CD4-positive, alpha-beta T cell treated with Interferon alpha-2 for 1 hour (primary cell): ENCODE measurements around the gene KLK12.

Experiments
- DNase-seq, 2 donors: peaks; one replicate each; pipeline ENCODE4 v3.0.0-alpha.2; 2020 to 2022

KLK12 gene

DNA sequence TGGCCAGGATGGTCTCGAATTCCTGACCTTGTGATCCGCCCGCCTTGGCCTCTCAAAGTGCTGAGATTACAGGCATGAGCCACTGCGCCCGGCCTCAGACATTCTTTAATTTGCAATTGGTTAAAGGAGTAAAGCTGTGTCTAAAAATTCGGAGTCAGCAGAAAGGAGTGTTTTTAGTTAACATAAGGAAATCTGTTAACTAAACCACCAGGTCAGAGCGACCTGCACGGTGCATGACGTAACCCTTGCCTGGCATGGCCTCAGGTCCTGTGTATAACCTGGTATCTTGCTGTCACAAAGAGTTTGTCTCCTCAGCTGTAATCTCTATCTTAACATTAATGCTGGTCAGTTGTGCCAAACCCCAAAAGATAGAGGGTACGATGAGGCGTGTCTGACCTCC is 9.5 kb upstream of the KLK12 start:
- DNase-seq: no peak

- no peak for DNase-seq
Measured at GRCh38 chr19:51043497-51043896, 8.7 kb upstream of the KLK12 start.

DNA sequence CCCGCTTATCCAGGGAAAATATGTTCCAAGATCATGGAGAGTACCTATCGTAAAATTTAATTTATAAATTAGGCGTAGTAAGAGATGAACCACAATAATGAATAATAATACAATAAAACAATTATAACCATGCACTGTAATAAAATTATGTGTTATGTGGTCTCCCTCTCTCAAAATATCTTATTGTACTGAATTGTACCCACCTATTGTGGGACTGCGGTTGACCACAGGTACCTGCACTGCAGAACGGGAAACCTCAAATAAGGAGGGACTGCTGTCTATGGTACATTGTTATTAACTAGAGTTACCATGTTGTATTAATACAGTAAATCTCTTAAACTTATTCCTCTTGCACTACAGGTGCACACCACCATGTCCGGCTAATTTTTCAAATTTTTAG is 5.3 kb upstream of the KLK12 start:
- DNase-seq: no peak

DNA sequence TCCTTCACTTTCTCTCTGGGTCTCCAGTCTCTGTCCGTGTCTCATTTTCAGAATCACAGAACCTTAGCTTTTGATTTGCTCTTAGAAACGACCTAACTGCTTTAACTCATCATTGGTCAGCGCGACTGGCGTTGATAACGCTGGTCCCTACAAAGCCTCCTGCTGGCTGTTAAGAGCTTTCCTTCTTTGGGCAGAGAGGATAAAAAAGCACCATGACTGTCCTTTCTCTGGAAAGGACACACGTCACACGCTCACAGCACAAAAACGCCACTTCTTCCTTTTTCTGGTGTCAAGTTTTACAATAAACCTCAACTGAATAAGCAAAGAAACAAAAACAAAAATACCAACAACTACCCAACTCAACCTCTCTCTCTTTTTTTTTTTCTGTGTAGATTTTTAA is 1.7 kb upstream of the KLK12 start:
- DNase-seq: no peak

DNA sequence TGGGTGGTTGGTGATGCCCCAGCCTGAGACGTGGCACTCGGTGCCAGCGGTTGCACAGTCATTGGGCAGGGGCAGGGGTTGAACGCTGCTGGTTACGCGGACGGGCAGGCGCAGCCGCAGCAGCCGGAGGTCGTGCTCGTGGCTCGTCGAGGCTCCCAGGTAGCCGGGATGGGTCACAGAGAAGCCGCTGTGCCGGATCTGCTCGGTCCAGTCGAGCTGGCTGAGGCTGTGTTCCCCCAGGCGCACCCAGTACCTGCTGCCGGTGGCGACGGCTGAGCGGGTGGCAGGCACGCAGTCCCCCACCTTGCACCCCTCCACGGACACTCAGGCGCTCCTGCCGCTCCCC is 2.9 kb downstream of the KLK12 start:
- DNase-seq: no peak

DNA sequence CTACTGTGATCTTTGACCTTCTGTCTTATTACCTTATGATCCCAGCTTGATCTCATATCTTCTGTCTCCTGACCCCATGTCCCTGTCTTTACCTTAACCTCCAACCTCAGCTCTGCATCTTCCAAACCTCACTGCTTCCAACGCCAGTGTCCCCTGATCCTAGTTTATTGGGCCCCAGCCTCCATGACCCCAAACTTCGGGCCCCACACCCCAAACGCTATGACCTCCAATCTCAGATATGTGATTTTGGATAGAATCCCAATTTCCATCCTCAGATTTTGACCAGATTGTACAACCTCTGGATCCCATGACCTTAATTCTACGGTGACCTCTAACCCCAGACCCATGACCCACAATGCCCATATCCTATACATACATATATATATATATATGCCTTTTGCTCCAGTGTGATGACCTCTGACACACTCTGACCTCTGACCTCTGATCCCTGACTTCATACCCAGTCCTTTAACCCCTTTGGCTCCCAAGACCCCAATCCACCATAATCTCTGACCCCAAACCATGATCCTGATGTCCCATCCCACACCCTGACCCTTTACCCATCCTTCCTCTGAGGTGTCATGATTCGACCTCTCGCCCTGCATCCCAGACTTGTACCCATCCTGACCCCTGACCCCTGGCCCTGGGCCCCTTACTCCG is 3.5 kb downstream of the KLK12 start:
- DNase-seq: no peak

GRCh38 chr19:51030631-51031030 is 4.2 kb downstream of the KLK12 start:
- no peak for DNase-seq

DNA sequence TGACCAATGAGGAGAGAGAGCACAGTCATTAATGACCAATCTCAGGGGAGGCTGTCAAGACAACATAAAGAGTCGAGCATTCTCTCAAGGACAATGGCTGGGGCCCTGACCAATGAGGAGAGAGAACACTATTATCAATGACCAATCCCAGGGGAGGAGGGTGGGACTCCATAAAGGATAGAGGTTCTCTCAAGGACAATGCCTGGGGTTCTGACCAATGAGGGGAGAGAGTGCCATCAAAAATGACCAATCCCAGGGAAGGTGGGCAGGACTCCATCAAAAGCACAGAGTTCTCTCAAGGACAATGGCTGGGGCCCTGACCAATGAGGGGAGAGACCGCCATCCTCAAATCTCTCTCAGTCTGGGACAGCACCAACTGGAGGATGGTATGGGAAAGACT is 5.1 kb downstream of the KLK12 start:
- DNase-seq: no peak

DNA sequence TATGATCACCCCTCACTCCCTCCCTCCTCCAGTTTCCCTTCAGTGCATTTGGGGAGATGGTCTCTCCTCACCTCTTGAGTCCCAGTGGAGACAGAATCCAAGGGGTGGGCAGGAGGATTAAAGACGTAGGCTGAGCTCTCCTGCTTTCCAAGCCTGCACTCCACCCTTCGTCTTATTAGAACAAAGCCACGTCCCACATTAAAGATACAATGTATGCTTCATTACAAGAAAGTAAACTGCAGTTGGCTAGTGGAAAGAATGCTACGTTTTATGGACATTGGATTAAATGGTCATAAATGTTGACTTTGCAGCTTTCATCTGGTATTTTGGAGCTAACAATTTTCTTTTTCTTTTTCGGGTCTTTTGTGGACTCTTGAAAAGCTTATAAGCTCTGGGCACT is 6.9 kb downstream of the KLK12 start:
- no peak for DNase-seq

- DNase-seq: no peak
Measured at GRCh38 chr19:51027126-51027806, 7.5 kb downstream of the KLK12 start.

GRCh38 chr19:51026554-51026831 is 8.3 kb downstream of the KLK12 start, which contains the start of gene KLK11:
Gene KLK11 (minus strand): TSS chr19:51026616. CDS start chr19:51025631, 985 bp downstream.
- DNase-seq: no peak

- no peak for DNase-seq
Measured at GRCh38 chr19:51025809-51026553, 8.8 kb downstream of the KLK12 start.

DNA sequence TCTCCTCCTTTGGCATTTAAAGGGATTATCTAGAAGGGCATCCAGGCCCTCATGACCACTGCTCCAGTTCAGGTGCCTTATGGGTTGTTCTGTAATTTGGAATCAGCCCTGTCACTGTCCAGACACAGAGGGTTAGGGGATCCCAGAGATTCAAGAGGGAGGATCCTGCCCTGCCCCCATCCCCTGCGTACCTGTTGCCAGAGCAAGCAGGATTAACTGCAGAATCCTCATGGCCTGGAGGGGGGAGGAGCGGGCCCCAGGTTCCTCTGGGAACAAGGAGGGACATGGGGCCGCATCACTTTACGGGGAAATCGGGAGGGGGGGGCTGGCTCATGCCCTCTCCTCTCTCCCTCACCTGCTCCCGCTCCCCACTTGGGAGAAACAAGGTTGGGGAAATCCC is 9.4 kb downstream of the KLK12 start:
- no peak for DNase-seq

DNA sequence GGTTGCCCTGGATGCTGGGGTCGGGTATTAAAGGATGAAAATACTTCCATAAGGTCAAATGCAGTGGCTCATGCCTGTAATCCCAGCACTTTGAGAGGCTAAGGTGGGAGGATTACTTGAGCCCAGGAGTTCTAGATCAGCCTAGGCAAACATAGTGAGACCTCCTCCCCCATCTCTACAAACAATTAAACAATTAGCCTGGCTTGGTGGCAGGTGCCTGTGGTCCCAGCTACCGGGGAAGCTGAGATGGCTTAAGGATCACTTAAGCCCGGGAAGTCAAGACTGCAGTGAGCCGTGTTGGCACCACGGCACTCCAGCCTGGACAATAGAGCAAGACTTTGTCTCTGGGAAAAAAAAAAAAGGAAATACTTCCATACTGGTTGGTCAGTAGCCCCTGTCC is 9.9 kb downstream of the KLK12 start:
- DNase-seq: no peak

- no peak for DNase-seq
Measured at GRCh38 chr19:51023946-51024345, 10.9 kb downstream of the KLK12 start.

DNA sequence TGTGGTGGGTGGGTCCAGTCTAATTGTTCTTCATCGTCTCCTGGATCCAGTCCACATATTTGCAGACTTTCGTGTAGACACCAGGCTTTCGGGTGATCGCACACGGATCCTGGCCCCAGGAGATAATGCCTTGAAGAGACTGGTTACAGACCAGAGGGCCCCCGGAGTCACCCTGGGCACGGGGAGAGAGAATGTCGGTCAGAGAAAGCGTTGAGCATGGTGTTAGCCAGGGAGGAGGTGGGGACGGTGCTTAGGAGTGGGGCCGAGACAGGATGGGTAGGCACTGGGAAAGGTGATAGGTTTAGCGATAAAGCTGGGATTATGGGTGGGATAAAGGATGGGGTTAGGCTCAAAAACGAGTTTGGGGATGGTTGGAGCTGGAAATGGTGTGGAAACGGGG is 12.3 kb downstream of the KLK12 start:
- DNase-seq: no peak

GRCh38 chr19:51020988-51021651 is 13.7 kb downstream of the KLK12 start:
- DNase-seq: peak in 1 of 2 donors; percentile 40

- no peak for DNase-seq
Measured at GRCh38 chr19:51019544-51019925, 15.3 kb downstream of the KLK12 start, which contains the start of gene KLK10. Gene KLK10 (minus strand): TSS chr19:51019709. CDS start chr19:51019130, 579 bp downstream.

DNA sequence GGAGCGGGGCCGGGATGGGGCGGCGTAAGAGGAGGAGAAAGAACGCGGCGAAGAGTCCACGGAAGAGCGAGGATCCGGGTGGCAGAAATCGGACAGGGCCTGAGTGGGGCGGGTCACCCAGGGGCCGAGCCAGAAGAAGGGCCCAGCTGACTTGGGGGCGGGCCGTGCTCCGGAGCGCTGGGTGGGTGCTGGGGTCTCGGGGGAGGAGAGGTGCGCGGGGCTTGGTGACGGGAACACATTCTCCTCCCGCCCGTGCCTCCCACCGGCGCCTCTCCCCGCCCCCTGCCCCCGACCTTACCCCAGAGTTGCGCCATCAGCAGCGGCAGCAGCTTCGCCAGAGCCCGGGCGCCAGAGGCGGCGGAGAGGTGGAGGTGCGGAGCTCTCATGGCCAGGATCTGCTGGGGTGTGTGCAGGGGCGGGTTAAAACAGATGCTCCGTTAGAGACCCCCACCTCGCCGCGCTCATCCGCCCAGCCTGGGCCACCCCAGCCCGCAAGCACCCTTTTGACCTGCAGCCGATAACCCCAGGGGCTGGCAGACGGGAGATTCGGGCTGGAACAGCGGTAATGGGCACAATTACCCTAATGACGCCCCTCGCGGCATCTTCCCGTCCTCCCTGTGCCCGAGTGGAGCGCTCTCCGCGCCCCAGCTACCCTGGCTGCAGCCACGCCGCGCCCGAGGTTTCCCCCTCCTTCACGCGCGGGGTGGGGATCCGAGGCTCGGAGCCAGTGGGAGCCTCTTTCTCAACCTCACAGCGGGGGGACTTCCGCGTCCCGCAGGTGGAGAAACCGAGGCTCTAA is 15.9 kb downstream of the KLK12 start:
- DNase-seq: no peak

DNA sequence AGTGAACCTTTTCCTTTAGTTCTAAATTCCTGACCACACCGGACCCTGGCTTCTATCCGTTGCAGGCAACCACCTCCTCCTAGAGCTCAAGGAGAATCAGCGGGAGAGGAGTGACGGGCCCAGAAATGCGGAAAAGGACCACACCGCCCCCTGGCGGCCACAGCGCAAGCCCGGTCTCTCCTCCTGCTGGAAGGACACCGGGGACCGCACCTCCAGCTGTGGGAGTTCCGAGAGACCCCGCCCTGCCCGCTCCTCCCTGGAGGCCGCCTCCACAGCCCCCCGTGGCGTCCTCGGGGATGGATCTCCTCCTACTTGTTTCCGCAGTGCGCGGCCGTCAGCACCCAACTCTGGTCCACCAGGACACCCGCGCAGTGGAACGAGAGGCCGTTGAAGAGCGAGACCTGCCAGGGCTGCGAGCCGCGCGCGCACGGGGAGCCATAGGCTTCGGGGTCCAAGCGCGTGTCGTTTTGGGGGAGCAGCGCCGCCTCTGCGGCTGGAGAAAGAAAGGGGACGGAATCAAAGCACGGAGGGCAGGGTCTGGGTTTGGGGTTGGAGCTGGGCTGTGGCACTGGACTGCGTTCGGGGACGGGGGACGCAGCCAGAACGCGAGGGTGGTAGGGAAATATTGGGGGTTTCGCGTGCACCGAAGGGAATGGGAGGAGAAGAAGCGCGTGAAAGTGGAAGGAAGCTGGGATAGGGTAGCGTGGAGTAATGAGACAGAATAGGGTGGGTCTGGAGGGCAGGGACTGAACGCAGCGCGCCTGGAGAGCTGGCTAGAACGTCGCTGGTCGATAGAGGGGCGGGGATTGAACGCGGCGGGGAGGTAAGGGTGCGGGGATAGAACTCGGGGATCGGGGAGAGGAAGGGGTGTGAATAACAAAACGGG is 17.8 kb downstream of the KLK12 start:
- DNase-seq: peak; percentile 27 to 52

- DNase-seq: no peak
Measured at GRCh38 chr19:51015691-51016267, 19.0 kb downstream of the KLK12 start.
